K562 (cell line): Measurements from ENCODE around the gene CDH18. TPM values are rescaled to one million over a fixed set of nuclear protein-coding genes. Genes with fewer than 3 reads are reported as not detected.

Experiments
- ATAC-seq: fragments of 200-7000 bp; cut with Tn5 transposase; 3 replicates; pipeline ENCODE4 v1.9.1; 2020; ENCODE audit warnings: moderate library complexity
- BruUV-seq: library from RNA; stranded (reverse); fragments of 400-500 nt; replicated peaks from 2 replicates; lab custom pipeline; 2021; lab: Mats Ljungman, UMichigan
- CTCF ChIA-PET: fragments of 300-600 bp; formaldehyde crosslinking; extraction: SDS; loops from one replicate; lab custom pipeline; 2021; ENCODE audit warnings: low intra/inter-chr PET ratio; lab: Yijun Ruan, JAX
- POLR2A ChIA-PET: fragments of 300-600, 350-650 bp; sonication (Branson Sonifier 250); formaldehyde crosslinking; extraction: SDS; loops from one replicate; lab custom pipeline; 2021; ENCODE audit warnings: antibody characterized with exemption, inconsistent platforms; lab: Yijun Ruan, JAX
- DNase-seq, 4 experiments: peaks; one replicate each; pipeline versions ENCODE4 v3.0.0 to v3.0.0-alpha.2; 2011 to 2018; ENCODE audit warnings: low spot score in 3 of 4, mixed read lengths in 3 of 4; ENCODE audit errors: extremely low read depth in 1 of 4
- FAIRE-seq: peaks from 2 replicates; lab custom pipeline; 2011; peaks lifted over from hg19 to GRCh38; lab: Jason Lieb, UNC
- H2AFZ ChIP-seq: 2 replicates; pipeline ENCODE4 v1.6.0; 2011; ENCODE audit warnings: low read depth, low read length, control low read depth, inconsistent platforms
- H3K27ac ChIP-seq: fragments of 200-600 bp; 3 replicates; pipeline ENCODE4 v1.8.0; 2011; ENCODE audit warnings: low read depth, mild to moderate bottlenecking, control low read depth, inconsistent platforms, low read length, moderate library complexity, mixed read lengths; ENCODE audit errors: extremely low read depth
- H3K27me3 ChIP-seq, 2 experiments: fragments of 300-600 bp in 1 of 2; 2 replicates in 1 of 2; 3 replicates in 1 of 2; pipeline versions ENCODE4 v1.6.0 to v1.8.0; 2011; ENCODE audit warnings: inconsistent platforms in 2 of 2, low read length in 2 of 2, mild to moderate bottlenecking in 1 of 2, mixed read lengths in 1 of 2, moderate library complexity in 1 of 2; ENCODE audit not compliant: control insufficient read depth in 2 of 2, insufficient read depth in 2 of 2
- H3K36me3 ChIP-seq: fragments of 300-600 bp; 3 replicates; pipeline ENCODE4 v1.8.0; 2011; ENCODE audit warnings: mild to moderate bottlenecking, low read length, inconsistent platforms; ENCODE audit not compliant: control insufficient read depth, insufficient read depth
- H3K4me1 ChIP-seq, 2 experiments: fragments of 200-600 bp in 1 of 2; replicated peaks in 1 of 2; 2 replicates in 1 of 2; 3 replicates in 1 of 2; pipeline versions ENCODE4 v1.5.1 to v1.8.0; 2011; ENCODE audit warnings: inconsistent platforms in 2 of 2, low read length in 2 of 2, mild to moderate bottlenecking in 1 of 2, mixed read lengths in 1 of 2, moderate library complexity in 1 of 2; ENCODE audit not compliant: control insufficient read depth in 2 of 2, insufficient read depth in 2 of 2
- H3K4me2 ChIP-seq: 2 replicates; pipeline ENCODE4 v1.6.1; 2011; ENCODE audit warnings: low read length, control low read depth, inconsistent platforms, mixed read lengths; ENCODE audit not compliant: insufficient read depth
- H3K4me3 ChIP-seq: fragments of 200-600 bp; sonication (generic), shearing (Covaris generic); 2 replicates; pipeline ENCODE4 v1.5.1; 2016; ENCODE audit warnings: control low read depth, inconsistent platforms
- H3K79me2 ChIP-seq: fragments of 200-600 bp; 3 replicates; pipeline ENCODE4 v1.8.0; 2011; ENCODE audit warnings: low read length, inconsistent platforms; ENCODE audit not compliant: control insufficient read depth, insufficient read depth
- H3K9ac ChIP-seq, 2 experiments: 2 replicates each; pipeline versions ENCODE4 v1.6.0 to v1.6.1; 2011; ENCODE audit warnings: low read depth in 2 of 2, low read length in 2 of 2, control low read depth in 1 of 2, inconsistent platforms in 1 of 2, mild to moderate bottlenecking in 1 of 2, mixed read lengths in 1 of 2; ENCODE audit not compliant: insufficient read depth in 1 of 2
- H3K9me1 ChIP-seq: one replicate; pipeline ENCODE4 v1.6.0; 2011; ENCODE audit warnings: inconsistent platforms, mild to moderate bottlenecking, low read length, moderate library complexity; ENCODE audit not compliant: control insufficient read depth, insufficient read depth
- H3K9me3 ChIP-seq: replicated peaks from 2 replicates; pipeline ENCODE4 v1.5.1; 2011; ENCODE audit warnings: low read depth, low read length, inconsistent platforms; ENCODE audit not compliant: control insufficient read depth, insufficient read depth
- H4K20me1 ChIP-seq: replicated peaks from 2 replicates; pipeline ENCODE4 v1.6.1; 2011; ENCODE audit warnings: low read length, inconsistent platforms, mixed read lengths; ENCODE audit not compliant: control insufficient read depth, insufficient read depth
- PCBP1 ChIP-seq: fragments of 200-400 bp; formaldehyde crosslinking; IDR thresholded peaks from 2 replicates; pipeline ENCODE4 v1.6.1; 2018; ENCODE audit warnings: mild to moderate bottlenecking, low read depth, low read length; ENCODE audit not compliant: poor library complexity, severe bottlenecking
- ZNF785 ChIP-seq: fragments of 250-450 bp; sonication (Bioruptor Pico); IDR thresholded peaks from 2 replicates; pipeline ENCODE4 v1.4.0; 2020; ENCODE audit warnings: mild to moderate bottlenecking
- WGBS: fragments of 100-300 bp; shearing (Covaris generic); methylation state at CpG from one replicate; pipeline ENCODE4 v1.1.6; 2016; ENCODE audit warnings: low coverage, mixed read lengths; ENCODE audit not compliant: insufficient coverage; ENCODE audit errors: missing lambda C conversion rate; 5-methylcytosine and 5-hydroxymethylcytosine counted together
- in situ Hi-C: fragments of 300-500 bp; cut with MboI; formaldehyde crosslinking; loops from 4 replicates; pipeline ENCODE4 v1.15.0; 2018; ENCODE audit warnings: inconsistent platforms, mixed read lengths
- intact Hi-C: fragments of 100-400 bp; cut with micrococcal nuclease; formaldehyde crosslinking; loops from 2 replicates; pipeline ENCODE4 v1.14.2; 2022
- polyA plus RNA-seq, 8 experiments: library from polyadenylated mRNA; depleted of rRNA in 4 of 8; stranded (reverse) in 5 of 8; unstranded in 3 of 8; fragments of >200 nt; fragmentation: Nextera tagmentation in 2 of 8; fragmentation: Illumina TruSeq in 1 of 8; extraction: Ambion mirVana in 2 of 8; extraction: Trizol in 1 of 8; gene quantifications; 2 replicates each; pipeline versions ENCODE4 v1.2.1 to v1.2.3, GENCODE V29; 2011 to 2014; ENCODE audit warnings: inconsistent platforms in 1 of 8, missing spikeins in 1 of 8
- total RNA-seq, 7 experiments: library from RNA; depleted of rRNA in 6 of 7; stranded (reverse); fragments of >200 nt in 6 of 7; fragmentation: Illumina TruSeq in 2 of 7; extraction: Trizol in 2 of 7; gene quantifications; 2 replicates each; pipeline versions ENCODE4 v1.2.1 to v1.2.3, GENCODE V29; 2011 to 2021; ENCODE audit warnings: low replicate concordance in 1 of 7
- TF ChIP-seq, protein P1 (sequence below): sonication (generic); formaldehyde crosslinking; IDR thresholded peaks from 2 replicates; pipeline ENCODE4 v1.8.1; 2022; ENCODE audit warnings: missing genetic modification reagents
- TF ChIP-seq, protein P2 (sequence below): fragments of 450-650 bp; IDR thresholded peaks from 2 replicates; pipeline ENCODE4 v1.6.1; 2016; ENCODE audit warnings: mild to moderate bottlenecking, moderate library complexity
- TF ChIP-seq, protein P3 (sequence below): fragments of 450-650 bp; IDR thresholded peaks from 2 replicates; pipeline ENCODE4 v1.6.1; 2014; ENCODE audit warnings: low read depth, mild to moderate bottlenecking, moderate library complexity, borderline replicate concordance

The CDH18 gene
- total and polyA plus RNA-seq, 9 of the 15 experiments (the other 6 are each of a cell fraction or from before 2014, with no cell fraction given): 0.18 to 1.4 (median 0.31) TPM

DNA sequence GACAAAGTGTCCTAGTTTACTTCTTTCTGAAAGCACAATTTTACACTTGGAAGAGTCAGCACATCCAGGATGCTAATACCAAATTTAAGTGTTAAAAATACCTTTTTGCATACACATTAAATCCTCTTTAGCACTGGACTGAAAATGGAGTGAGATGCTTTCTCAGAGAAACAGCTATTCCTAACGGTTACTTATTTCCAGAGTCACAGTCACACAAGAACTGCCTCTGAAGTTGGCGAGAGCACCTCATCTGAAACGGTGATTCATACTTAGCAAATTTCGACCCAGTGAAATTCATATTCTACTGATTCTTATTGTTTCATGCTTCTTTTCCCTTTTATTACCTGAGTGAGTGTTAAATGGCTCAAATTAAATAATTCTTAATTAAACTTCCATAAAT, 12.2 kb downstream of the CDH18 start (continued):
- TF ChIP-seq, protein P1, sequence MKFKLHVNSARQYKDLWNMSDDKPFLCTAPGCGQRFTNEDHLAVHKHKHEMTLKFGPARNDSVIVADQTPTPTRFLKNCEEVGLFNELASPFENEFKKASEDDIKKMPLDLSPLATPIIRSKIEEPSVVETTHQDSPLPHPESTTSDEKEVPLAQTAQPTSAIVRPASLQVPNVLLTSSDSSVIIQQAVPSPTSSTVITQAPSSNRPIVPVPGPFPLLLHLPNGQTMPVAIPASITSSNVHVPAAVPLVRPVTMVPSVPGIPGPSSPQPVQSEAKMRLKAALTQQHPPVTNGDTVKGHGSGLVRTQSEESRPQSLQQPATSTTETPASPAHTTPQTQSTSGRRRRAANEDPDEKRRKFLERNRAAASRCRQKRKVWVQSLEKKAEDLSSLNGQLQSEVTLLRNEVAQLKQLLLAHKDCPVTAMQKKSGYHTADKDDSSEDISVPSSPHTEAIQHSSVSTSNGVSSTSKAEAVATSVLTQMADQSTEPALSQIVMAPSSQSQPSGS (CRISPR knock-in tag): no peak

DNA sequence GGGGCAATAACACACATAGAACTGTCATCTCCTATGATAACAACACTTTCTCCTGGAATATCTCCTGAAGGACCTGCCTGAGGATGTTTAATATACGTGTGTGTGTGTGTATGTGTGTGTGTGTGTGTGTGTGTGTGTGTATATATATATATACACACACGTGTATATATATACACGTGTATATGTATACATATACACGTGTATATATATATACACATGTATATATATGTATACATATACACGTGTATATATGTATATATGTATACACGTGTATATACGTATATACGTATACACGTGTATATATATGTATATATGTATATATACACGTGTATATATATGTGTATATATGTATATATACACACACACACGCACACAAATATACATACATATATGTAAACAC, 27.5 kb downstream of the CDH18 start:
- CTCF ChIA-PET: no interaction called here
- Histone ChIP-seq H2AFZ (no peak overlapping the region), H3K4me1 (no peaks in the 10 kb centered on the region), H3K9me3 (no peaks in the 10 kb centered on the region), H3K36me3 (no peaks in the 10 kb centered on the region), H3K9ac (no peak overlapping the region), H3K4me3 (no peak overlapping the region), H3K4me2 (no peak overlapping the region), H4K20me1 (no peaks in the 10 kb centered on the region), H3K9me1 (no peaks in the 10 kb centered on the region), H3K79me2 (no peaks in the 10 kb centered on the region), H3K27ac (no peak overlapping the region), H3K27me3 (no peaks in the 10 kb centered on the region)
- intact Hi-C loops: no loop called here
- no TSS peak for BruUV-seq
- in situ Hi-C loops: no loop called here
- ATAC-seq (no peak), FAIRE-seq (no peak), DNase-seq (no peak)
- WGBS: under 1% methylated on average over 11 of the region's 11 CpGs
- POLR2A ChIA-PET: no interaction called here
- no peak for TF ChIP-seq ZNF785 (CRISPR knock-in tag)
- TF ChIP-seq PCBP1: no peak
- TF ChIP-seq, protein P2, sequence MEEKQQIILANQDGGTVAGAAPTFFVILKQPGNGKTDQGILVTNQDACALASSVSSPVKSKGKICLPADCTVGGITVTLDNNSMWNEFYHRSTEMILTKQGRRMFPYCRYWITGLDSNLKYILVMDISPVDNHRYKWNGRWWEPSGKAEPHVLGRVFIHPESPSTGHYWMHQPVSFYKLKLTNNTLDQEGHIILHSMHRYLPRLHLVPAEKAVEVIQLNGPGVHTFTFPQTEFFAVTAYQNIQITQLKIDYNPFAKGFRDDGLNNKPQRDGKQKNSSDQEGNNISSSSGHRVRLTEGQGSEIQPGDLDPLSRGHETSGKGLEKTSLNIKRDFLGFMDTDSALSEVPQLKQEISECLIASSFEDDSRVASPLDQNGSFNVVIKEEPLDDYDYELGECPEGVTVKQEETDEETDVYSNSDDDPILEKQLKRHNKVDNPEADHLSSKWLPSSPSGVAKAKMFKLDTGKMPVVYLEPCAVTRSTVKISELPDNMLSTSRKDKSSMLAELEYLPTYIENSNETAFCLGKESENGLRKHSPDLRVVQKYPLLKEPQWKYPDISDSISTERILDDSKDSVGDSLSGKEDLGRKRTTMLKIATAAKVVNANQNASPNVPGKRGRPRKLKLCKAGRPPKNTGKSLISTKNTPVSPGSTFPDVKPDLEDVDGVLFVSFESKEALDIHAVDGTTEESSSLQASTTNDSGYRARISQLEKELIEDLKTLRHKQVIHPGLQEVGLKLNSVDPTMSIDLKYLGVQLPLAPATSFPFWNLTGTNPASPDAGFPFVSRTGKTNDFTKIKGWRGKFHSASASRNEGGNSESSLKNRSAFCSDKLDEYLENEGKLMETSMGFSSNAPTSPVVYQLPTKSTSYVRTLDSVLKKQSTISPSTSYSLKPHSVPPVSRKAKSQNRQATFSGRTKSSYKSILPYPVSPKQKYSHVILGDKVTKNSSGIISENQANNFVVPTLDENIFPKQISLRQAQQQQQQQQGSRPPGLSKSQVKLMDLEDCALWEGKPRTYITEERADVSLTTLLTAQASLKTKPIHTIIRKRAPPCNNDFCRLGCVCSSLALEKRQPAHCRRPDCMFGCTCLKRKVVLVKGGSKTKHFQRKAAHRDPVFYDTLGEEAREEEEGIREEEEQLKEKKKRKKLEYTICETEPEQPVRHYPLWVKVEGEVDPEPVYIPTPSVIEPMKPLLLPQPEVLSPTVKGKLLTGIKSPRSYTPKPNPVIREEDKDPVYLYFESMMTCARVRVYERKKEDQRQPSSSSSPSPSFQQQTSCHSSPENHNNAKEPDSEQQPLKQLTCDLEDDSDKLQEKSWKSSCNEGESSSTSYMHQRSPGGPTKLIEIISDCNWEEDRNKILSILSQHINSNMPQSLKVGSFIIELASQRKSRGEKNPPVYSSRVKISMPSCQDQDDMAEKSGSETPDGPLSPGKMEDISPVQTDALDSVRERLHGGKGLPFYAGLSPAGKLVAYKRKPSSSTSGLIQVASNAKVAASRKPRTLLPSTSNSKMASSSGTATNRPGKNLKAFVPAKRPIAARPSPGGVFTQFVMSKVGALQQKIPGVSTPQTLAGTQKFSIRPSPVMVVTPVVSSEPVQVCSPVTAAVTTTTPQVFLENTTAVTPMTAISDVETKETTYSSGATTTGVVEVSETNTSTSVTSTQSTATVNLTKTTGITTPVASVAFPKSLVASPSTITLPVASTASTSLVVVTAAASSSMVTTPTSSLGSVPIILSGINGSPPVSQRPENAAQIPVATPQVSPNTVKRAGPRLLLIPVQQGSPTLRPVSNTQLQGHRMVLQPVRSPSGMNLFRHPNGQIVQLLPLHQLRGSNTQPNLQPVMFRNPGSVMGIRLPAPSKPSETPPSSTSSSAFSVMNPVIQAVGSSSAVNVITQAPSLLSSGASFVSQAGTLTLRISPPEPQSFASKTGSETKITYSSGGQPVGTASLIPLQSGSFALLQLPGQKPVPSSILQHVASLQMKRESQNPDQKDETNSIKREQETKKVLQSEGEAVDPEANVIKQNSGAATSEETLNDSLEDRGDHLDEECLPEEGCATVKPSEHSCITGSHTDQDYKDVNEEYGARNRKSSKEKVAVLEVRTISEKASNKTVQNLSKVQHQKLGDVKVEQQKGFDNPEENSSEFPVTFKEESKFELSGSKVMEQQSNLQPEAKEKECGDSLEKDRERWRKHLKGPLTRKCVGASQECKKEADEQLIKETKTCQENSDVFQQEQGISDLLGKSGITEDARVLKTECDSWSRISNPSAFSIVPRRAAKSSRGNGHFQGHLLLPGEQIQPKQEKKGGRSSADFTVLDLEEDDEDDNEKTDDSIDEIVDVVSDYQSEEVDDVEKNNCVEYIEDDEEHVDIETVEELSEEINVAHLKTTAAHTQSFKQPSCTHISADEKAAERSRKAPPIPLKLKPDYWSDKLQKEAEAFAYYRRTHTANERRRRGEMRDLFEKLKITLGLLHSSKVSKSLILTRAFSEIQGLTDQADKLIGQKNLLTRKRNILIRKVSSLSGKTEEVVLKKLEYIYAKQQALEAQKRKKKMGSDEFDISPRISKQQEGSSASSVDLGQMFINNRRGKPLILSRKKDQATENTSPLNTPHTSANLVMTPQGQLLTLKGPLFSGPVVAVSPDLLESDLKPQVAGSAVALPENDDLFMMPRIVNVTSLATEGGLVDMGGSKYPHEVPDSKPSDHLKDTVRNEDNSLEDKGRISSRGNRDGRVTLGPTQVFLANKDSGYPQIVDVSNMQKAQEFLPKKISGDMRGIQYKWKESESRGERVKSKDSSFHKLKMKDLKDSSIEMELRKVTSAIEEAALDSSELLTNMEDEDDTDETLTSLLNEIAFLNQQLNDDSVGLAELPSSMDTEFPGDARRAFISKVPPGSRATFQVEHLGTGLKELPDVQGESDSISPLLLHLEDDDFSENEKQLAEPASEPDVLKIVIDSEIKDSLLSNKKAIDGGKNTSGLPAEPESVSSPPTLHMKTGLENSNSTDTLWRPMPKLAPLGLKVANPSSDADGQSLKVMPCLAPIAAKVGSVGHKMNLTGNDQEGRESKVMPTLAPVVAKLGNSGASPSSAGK: no peak
- TF ChIP-seq, protein P3, sequence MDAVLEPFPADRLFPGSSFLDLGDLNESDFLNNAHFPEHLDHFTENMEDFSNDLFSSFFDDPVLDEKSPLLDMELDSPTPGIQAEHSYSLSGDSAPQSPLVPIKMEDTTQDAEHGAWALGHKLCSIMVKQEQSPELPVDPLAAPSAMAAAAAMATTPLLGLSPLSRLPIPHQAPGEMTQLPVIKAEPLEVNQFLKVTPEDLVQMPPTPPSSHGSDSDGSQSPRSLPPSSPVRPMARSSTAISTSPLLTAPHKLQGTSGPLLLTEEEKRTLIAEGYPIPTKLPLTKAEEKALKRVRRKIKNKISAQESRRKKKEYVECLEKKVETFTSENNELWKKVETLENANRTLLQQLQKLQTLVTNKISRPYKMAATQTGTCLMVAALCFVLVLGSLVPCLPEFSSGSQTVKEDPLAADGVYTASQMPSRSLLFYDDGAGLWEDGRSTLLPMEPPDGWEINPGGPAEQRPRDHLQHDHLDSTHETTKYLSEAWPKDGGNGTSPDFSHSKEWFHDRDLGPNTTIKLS: no peak
